Endothelial cell (in vitro differentiated cells): ENCODE measurements around the gene CFAP221. TPM values are rescaled to one million over a fixed set of nuclear protein-coding genes. Genes with fewer than 3 reads are reported as not detected.

Experiments used
- DNase-seq: peaks from one replicate; pipeline ENCODE4 v3.0.0; 2021; ENCODE audit warnings: low spot score
- H3K27ac Mint-ChIP-seq: one replicate; pipeline ENCODE4 v1.8.0; 2021; ENCODE audit warnings: mixed read lengths, inconsistent platforms; ENCODE audit not compliant: unreplicated experiment
- H3K27me3 Mint-ChIP-seq: one replicate; pipeline ENCODE4 v1.8.0; 2021; ENCODE audit warnings: mild to moderate bottlenecking, moderate library complexity, mixed read lengths, inconsistent platforms; ENCODE audit not compliant: unreplicated experiment
- H3K36me3 Mint-ChIP-seq: one replicate; pipeline ENCODE4 v1.8.0; 2021; ENCODE audit warnings: mild to moderate bottlenecking, low read depth, mixed read lengths, inconsistent platforms; ENCODE audit not compliant: unreplicated experiment
- H3K4me1 Mint-ChIP-seq: one replicate; pipeline ENCODE4 v1.8.0; 2021; ENCODE audit warnings: mild to moderate bottlenecking, mixed read lengths, inconsistent platforms; ENCODE audit not compliant: unreplicated experiment
- H3K4me3 Mint-ChIP-seq: one replicate; pipeline ENCODE4 v1.8.0; 2021; ENCODE audit warnings: mild to moderate bottlenecking, mixed read lengths, inconsistent platforms; ENCODE audit not compliant: unreplicated experiment
- H3K9me3 Mint-ChIP-seq: one replicate; pipeline ENCODE4 v1.8.0; 2021; ENCODE audit warnings: mixed read lengths, inconsistent platforms; ENCODE audit not compliant: unreplicated experiment
- long read RNA-seq: library from polyadenylated mRNA; unstranded; transcript quantifications from one replicate; pipeline ENCODE4 v2.0.0, GENCODE V29; 2020; ENCODE audit not compliant: unreplicated experiment
- total RNA-seq: library from RNA; stranded (reverse); fragmentation: NEBNext Ultra II Directional; extraction: Animal tissue kit (Norgen Biotek cat#: 25700); gene quantifications from one replicate; pipeline ENCODE4 v1.2.1, GENCODE V29; 2021; ENCODE audit not compliant: unreplicated experiment
- TF ChIP-seq, protein P1 (sequence below): fragments of 200-600 bp; sonication (generic); IDR thresholded peaks from one replicate; pipeline ENCODE4 v1.5.0; 2021; ENCODE audit warnings: antibody characterized with exemption; ENCODE audit not compliant: unreplicated experiment

Gene CFAP221
- 1.1 TPM for total RNA-seq
- long read RNA-seq, result 0 reads

DNA sequence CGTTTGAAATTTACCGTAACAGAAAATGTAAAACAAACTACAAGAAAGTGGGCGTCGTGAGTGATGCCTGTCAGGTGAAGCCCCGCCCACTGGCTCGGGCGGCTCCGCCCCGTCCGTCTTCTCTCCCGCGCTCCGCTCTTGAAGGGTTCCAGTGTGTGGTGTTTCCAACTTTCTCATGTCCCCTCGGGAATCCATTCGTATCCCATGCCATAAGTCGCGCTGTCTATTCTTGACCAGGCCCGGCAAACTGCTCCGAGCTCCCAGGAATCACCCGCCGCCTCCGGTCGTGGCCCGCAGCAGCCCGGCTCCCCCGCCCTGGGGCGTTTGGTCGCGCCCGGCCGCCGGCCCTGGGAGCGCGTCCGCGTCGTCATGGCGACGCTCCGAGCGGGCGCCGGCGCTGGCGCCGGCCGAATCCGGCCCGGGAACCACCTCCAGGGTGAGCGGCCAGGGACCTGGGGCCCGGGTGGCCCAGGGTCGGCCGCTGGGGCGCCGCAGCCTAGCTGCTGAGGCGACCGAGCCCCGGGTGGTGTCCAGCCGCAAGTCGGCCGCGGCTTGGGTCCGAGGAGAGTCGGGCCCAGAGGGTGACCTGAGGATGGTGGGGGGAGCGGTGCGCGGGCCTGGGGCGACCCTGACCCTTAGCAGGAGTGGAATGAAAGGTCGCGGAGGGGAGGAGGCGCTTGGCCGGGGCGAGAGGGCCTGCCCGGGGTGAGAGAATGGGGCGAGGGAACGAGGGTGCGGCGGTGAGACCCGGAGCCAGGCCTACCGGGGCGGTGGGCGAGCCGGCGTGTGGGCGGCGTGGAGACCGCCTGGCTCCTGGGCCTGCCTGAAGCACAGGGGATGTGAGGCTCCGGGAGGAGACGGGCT lies at the start of gene CFAP221:
Gene CFAP221, plus strand, starts transcription at position 375 of the 864 bp plus-strand sequence. CDS start 1,683 bp downstream, outside the sequence.
- Mint-ChIP-seq H3K4me3 (peak within 1 kb of the TSS; percentile 89), H3K36me3 (no peaks in the 10 kb centered on the region), H3K4me1 (peaks cover 9% of the 10 kb centered on the region), H3K27me3 (peaks cover 2% of the 10 kb centered on the region), H3K9me3 (no peaks in the 10 kb centered on the region), H3K27ac (peak within 1 kb of the TSS; percentile 74)
- TF ChIP-seq, protein P1, sequence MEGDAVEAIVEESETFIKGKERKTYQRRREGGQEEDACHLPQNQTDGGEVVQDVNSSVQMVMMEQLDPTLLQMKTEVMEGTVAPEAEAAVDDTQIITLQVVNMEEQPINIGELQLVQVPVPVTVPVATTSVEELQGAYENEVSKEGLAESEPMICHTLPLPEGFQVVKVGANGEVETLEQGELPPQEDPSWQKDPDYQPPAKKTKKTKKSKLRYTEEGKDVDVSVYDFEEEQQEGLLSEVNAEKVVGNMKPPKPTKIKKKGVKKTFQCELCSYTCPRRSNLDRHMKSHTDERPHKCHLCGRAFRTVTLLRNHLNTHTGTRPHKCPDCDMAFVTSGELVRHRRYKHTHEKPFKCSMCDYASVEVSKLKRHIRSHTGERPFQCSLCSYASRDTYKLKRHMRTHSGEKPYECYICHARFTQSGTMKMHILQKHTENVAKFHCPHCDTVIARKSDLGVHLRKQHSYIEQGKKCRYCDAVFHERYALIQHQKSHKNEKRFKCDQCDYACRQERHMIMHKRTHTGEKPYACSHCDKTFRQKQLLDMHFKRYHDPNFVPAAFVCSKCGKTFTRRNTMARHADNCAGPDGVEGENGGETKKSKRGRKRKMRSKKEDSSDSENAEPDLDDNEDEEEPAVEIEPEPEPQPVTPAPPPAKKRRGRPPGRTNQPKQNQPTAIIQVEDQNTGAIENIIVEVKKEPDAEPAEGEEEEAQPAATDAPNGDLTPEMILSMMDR, result no peak
- peak; percentile 80 for DNase-seq

DNA sequence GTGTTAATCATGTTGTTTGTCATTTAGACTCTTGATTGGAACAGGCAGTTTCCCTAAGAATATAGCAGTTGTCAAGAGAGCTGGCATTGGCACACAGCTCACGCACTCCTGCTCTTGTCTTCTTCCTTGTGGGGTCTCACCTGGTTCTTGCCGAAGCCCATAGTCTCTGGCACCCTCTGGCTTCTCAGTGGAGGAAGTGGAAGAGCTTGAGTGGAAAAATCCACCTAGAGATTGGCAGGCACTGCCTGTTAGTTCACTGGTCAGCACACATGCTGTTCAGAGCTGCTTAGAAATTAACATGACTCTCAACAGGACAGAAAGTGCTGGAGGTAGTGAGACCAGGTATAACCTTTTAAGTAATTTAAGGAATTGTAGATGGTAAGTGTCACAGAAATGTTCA lies 48.3 kb upstream of the CFAP221 start:
- H3K9me3 Mint-ChIP-seq, result peaks cover 6% of the 10 kb centered on the region
- no peak for DNase-seq
- peaks cover 2% of the 10 kb centered on the region for H3K27me3 Mint-ChIP-seq
- TF ChIP-seq, protein P1, result no peak
- H3K4me1 Mint-ChIP-seq, result peaks cover 16% of the 10 kb centered on the region
- no peak overlapping the region for H3K27ac Mint-ChIP-seq
- peaks cover 4% of the 10 kb centered on the region for H3K36me3 Mint-ChIP-seq
- no peak overlapping the region for H3K4me3 Mint-ChIP-seq

DNA sequence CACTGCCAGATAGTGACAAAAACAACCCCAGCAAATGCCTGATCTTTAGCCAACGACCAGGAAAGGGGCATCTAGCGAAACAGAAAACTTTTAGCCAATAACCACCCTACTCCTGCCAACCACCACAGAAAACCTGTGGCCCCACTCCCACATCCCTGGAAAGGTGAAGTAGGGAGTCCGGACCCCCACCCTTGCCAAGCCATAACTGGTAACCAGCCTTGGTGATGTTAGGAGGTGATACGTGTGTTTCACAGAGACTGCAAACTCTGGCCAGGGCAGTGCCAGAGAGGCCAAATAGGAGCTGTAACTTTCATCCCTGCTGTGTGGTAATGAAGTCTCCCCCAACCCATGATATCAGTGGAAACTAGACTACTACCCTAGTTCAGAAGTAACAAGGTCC lies 47.6 kb upstream of the CFAP221 start:
- H3K4me1 Mint-ChIP-seq, result peaks cover 13% of the 10 kb centered on the region
- no peak for DNase-seq
- TF ChIP-seq, protein P1, result no peak
- peaks cover 4% of the 10 kb centered on the region for H3K36me3 Mint-ChIP-seq
- peaks cover 2% of the 10 kb centered on the region for H3K27me3 Mint-ChIP-seq
- peaks cover 6% of the 10 kb centered on the region for H3K9me3 Mint-ChIP-seq
- no peak overlapping the region for H3K27ac Mint-ChIP-seq
- H3K4me3 Mint-ChIP-seq, result no peak overlapping the region

DNA sequence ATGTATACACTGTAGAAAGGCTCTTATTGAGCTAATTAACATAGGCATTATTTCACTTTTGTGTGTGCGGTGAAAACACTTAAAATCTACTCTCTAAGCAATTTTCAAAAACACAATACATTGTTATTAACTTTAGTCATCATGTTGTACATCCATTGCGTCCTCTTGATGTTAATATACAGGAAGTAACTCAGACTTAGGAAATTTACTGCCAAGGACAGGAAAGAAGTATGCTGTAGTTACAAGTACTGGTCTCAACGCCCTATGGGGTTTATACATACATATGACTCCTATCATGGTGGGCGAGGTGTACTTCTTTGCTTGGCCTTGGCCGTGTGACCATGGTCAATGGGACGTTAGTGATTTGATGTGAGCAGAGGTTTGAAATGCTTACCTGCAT lies 35.5 kb upstream of the CFAP221 start:
- no peak for DNase-seq
- H3K27me3 Mint-ChIP-seq, result no peaks in the 10 kb centered on the region

More for the DNA sequence above, 35.5 kb upstream of the CFAP221 start:
- TF ChIP-seq, protein P1, result no peak
- no peaks in the 10 kb centered on the region for H3K36me3 Mint-ChIP-seq
- no peak overlapping the region for H3K4me3 Mint-ChIP-seq
- H3K9me3 Mint-ChIP-seq, result no peaks in the 10 kb centered on the region
- no peaks in the 10 kb centered on the region for H3K4me1 Mint-ChIP-seq
- no peak overlapping the region for H3K27ac Mint-ChIP-seq
